ENCODE data around the gene LCN1.

- no peak for TF ChIP-seq CTCF (IDR thresholded peaks at IDR 0.05; ENCODE audit: low read depth, low read length, poor library complexity, severe bottlenecking)
- no peak for TF ChIP-seq EZH2phosphoT487 (IDR thresholded peaks at IDR 0.05; ENCODE audit: borderline replicate concordance, low read length)
These were observed 31.5 kb downstream of the LCN1 start for GRCh38 chr9:135552698-135553171.

All from DOHH2 (cell line).